ENCODE results near the gene RNF115.
"Not testable (repeated sequence)": the region's sequence is repeated elsewhere in the genome, so short reads cannot be mapped to it uniquely, and the experiment has no call there.

RNF115 gene

DNA sequence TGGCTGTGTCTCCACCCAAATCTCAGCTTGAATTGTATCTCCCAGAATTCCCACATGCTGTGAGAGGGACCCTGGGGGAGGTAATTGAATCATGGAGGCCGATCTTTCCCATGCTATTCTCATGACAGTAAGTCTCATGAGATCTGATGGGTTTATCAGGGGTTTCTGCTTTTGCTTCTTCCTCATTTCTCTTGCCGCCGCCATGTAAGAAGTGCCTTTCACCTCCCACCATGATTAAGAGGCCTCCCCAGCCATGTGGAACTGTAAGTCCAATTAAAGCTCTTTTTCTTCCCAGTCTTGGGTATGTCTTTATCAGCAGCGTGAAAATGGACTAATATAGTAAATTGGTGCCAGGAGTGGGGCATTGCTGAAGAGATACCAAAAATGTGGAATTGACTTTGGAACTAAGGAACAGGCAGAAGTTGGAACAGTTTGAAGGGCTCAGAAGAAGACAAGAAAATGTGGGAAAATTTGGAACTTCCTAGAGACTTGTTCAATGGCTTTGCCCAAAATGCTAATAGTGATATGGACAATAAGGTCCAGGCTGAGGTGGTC, 63.4 kb downstream of the RNF115 start:
- not testable (repeated sequence) for H3K4me3 ChIP-seq (ENCODE audit: low read length); H2AFZ ChIP-seq (ENCODE audit: low read depth, low read length); H3K27me3 ChIP-seq (ENCODE audit: insufficient read depth, low read length); H3K4me1 ChIP-seq (ENCODE audit: insufficient read depth, low read length)
- Histone ChIP-seq H3K36me3 (ENCODE audit: insufficient read depth, low read length) (peaks cover 28% of the 10 kb centered on the region), H3K9me3 (ENCODE audit: low read length) (peaks cover 19% of the 10 kb centered on the region)

DNA sequence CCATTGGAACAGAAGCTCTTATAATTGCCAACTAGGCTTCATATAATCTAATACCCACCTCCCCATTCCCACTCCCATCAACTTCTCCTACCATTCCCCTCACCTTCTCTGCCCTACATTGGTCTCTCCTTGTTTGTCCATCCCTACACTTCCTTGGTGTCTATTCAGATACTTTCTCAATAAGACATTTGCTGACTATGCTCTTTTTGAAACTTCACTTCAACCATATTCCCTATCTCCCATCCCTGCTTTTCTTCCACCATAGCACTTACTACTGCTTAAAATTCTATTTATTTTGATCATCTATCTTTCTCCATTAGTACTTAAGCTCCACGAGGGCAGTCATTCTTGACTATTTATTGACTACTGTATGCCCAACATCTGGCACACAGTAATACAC, 64.2 kb downstream of the RNF115 start:
- peaks cover 28% of the 10 kb centered on the region for H3K36me3 ChIP-seq (ENCODE audit: insufficient read depth, low read length)

DNA sequence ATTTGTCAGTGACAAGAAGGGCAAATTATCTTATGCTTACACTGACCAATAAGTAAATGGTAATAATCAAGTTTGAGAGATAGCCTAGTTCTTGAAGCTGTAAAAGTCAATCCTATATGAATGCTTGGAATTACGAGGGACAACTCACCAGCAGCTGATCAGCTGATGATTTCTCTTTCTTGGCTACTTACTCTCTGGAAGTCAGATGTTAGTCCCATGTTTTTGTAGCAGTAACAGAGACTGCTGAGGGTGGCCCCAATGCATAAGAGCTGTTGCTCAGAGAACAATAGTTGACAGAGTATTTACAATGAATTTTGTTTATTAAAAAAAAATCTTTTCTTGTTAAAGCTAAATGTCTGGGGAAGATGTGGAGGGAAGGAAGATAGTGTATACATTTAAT, 65.3 kb downstream of the RNF115 start:
- Histone ChIP-seq H3K27me3 (ENCODE audit: insufficient read depth, low read length) (no peaks in the 10 kb centered on the region), H3K4me1 (ENCODE audit: insufficient read depth, low read length) (no peaks in the 10 kb centered on the region), H2AFZ (ENCODE audit: low read depth, low read length) (no peak overlapping the region), H3K4me3 (ENCODE audit: low read length) (no peak overlapping the region), H3K9me3 (ENCODE audit: low read length) (peaks cover 19% of the 10 kb centered on the region), H3K36me3 (ENCODE audit: insufficient read depth, low read length) (peaks cover 28% of the 10 kb centered on the region)

More for the DNA sequence above, 64.2 kb downstream of the RNF115 start:
- peaks cover 19% of the 10 kb centered on the region for H3K9me3 ChIP-seq (ENCODE audit: low read length)
- no peaks in the 10 kb centered on the region for H3K27me3 ChIP-seq (ENCODE audit: insufficient read depth, low read length)
- H3K4me1 ChIP-seq (ENCODE audit: insufficient read depth, low read length): no peaks in the 10 kb centered on the region
- H3K4me3 ChIP-seq (ENCODE audit: low read length): no peak overlapping the region
- H2AFZ ChIP-seq (ENCODE audit: low read depth, low read length): no peak overlapping the region

DNA sequence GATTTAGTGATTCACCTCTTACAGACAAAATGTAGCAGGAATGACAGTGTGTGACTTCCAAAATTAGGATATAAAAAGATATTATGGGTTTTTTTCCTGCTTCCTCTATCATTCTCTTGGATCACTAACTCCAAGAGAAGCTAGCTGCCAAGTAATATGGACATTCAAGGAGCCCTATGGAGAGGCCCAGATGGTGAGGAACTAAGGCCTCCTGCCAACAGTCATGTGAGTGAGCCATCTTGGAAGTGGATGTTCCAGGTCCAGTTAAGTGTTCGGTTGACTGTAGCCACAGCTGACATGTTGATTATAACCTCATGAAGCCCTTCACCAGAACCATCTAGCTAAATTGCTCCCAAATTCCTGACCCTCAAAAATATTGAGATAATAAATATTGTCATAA, 65.8 kb downstream of the RNF115 start:
- H3K9me3 ChIP-seq (ENCODE audit: low read length): peaks cover 19% of the 10 kb centered on the region
- H3K36me3 ChIP-seq (ENCODE audit: insufficient read depth, low read length): peaks cover 30% of the 10 kb centered on the region

DNA sequence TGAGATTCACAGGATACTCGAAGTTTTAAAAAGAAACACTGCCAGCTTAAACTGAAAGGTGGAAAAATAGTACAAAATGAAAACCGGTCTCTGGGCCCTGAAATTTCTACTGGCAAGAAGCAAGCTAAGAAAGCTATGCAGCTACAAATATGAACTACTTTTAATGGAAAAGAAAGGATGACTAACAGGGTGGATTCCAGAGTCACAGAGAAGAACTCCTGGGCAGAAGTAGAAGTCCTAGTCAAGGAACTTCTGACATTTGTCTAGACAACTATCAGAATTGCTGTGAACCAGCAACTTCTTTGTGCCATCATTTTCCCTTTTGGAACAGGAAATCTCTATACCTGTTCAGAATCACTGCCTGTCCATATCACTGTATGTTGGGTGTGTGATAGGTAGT, 66.5 kb downstream of the RNF115 start:
- Histone ChIP-seq H3K36me3 (ENCODE audit: insufficient read depth, low read length) (peaks cover 30% of the 10 kb centered on the region), H3K27me3 (ENCODE audit: insufficient read depth, low read length) (no peaks in the 10 kb centered on the region), H2AFZ (ENCODE audit: low read depth, low read length) (no peak overlapping the region), H3K9me3 (ENCODE audit: low read length) (peaks cover 14% of the 10 kb centered on the region), H3K4me3 (ENCODE audit: low read length) (no peak overlapping the region), H3K4me1 (ENCODE audit: insufficient read depth, low read length) (no peaks in the 10 kb centered on the region)

More for the DNA sequence above, 65.8 kb downstream of the RNF115 start:
- Histone ChIP-seq H3K27me3 (ENCODE audit: insufficient read depth, low read length) (no peaks in the 10 kb centered on the region), H3K4me3 (ENCODE audit: low read length) (no peak overlapping the region), H2AFZ (ENCODE audit: low read depth, low read length) (no peak overlapping the region), H3K4me1 (ENCODE audit: insufficient read depth, low read length) (no peaks in the 10 kb centered on the region)

DNA sequence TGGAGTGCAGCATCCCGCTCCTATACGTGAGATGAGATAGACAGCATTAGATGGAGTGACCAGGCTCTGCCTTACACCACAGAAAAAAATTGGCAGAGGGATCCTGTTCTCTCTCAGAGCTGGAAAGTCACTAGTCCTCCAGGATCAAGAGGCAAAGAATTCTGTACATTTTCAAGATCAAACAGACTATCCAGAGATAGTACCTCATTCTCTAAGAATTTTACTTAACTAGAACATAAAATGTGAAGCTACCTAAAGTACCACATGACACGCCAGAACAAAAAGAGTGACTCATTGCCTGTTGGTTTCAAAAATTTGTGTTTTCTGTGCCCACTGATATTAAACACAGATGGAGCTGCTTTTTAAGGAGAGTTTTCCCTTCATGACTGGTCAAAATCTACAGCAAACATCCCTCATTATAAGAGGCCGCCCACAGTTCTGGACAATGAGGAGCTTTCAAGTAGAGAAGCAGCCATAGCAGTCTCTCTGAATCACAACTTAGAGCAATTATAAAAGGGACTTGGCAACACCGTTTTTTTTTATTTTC, 72.3 kb downstream of the RNF115 start:
- Histone ChIP-seq H3K36me3 (ENCODE audit: insufficient read depth, low read length) (peaks cover 55% of the 10 kb centered on the region), H3K9me3 (ENCODE audit: low read length) (no peaks in the 10 kb centered on the region), H3K4me3 (ENCODE audit: low read length) (no peak overlapping the region), H2AFZ (ENCODE audit: low read depth, low read length) (no peak overlapping the region), H3K27me3 (ENCODE audit: insufficient read depth, low read length) (no peaks in the 10 kb centered on the region), H3K4me1 (ENCODE audit: insufficient read depth, low read length) (no peaks in the 10 kb centered on the region)

DNA sequence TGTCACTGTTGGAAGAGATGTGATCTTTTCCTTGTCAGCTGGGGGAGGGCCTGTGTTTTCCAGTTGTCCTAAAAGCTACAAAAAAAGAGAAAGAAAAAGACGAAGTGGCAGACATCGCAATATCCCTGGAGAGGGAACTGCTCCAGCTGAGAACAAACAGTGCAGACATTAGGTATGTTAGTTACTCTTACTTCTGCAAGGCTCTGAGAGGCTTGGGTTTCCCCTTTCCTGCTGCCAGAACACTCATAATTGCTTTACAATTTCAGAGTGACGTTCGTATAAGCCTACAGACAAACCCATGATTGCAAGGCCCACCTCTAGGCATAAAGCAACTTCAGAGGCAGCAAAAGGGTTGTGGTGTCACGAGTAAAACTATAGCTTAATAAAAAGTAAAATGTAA, 73.5 kb downstream of the RNF115 start:
- no peaks in the 10 kb centered on the region for H3K27me3 ChIP-seq (ENCODE audit: insufficient read depth, low read length)
- no peak overlapping the region for H2AFZ ChIP-seq (ENCODE audit: low read depth, low read length)
- H3K9me3 ChIP-seq (ENCODE audit: low read length): no peaks in the 10 kb centered on the region
- H3K4me3 ChIP-seq (ENCODE audit: low read length): no peak overlapping the region
- peaks cover 58% of the 10 kb centered on the region for H3K36me3 ChIP-seq (ENCODE audit: insufficient read depth, low read length)
- H3K4me1 ChIP-seq (ENCODE audit: insufficient read depth, low read length): no peaks in the 10 kb centered on the region

DNA sequence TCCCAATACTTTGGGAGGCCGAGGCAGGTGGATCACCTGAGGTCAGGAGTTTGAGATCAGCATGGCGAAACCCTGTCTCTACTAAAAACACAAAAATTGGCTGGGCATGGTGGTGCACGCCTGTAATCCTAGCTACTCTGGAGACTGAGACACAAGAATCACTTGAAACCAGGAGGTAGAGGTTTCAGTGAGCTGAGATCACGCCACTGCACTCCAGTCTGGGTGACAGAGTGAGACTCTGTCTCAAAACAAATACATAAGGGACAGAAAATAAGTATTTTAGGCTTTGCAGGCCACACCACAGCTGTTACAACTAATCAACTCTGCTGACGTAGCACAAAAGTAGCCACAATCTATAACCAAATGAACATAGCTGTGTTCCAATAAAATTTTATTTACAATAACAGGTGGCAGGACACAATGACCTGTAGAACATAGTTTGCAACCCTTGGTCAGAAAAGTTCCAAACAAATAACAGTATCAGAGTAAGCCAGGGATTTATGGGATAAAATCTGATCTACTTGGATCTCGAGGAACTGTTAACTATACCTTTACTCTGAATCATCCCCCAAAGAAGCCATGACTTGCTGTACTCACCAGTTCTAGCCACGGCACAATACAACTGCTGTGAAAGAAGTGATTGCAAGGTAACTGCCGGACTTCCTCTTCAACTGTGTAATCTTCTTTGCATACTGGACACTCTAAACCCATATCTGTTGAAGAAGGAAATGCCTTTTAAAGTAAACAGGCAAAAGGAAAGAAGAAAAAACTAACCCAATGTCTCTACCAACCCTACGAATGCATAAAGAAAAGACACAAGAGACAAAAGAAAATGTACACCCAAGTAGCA, 76.3 kb downstream of the RNF115 start:
- Histone ChIP-seq H3K4me3 (ENCODE audit: low read length) (no peak overlapping the region), H3K4me1 (ENCODE audit: insufficient read depth, low read length) (no peaks in the 10 kb centered on the region), H3K27me3 (ENCODE audit: insufficient read depth, low read length) (no peaks in the 10 kb centered on the region), H3K36me3 (ENCODE audit: insufficient read depth, low read length) (peaks cover 74% of the 10 kb centered on the region), H3K9me3 (ENCODE audit: low read length) (peaks cover 3% of the 10 kb centered on the region), H2AFZ (ENCODE audit: low read depth, low read length) (no peak overlapping the region)

DNA sequence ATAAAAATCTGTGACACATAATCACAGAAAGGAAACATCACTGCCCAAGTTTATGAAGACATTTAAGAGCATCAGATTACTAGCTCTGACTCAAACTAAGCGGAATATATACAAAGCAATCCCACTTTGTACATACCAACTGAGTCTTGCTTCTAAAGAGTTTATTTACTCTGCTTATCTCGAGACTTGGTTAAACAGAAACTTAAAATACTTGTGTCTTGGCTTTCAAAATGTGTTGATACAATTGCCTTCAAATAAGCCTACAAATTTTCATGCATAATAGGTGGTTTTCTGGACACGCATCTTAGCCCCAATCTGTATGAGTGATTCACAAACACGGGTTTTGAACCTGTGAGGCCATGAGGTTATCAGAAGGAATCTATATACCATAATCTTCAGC, 83.6 kb downstream of the RNF115 start:
- no peaks in the 10 kb centered on the region for H3K4me1 ChIP-seq (ENCODE audit: insufficient read depth, low read length)
- H3K9me3 ChIP-seq (ENCODE audit: low read length): peaks cover 3% of the 10 kb centered on the region
- no peak overlapping the region for H3K4me3 ChIP-seq (ENCODE audit: low read length)
- no peak overlapping the region for H2AFZ ChIP-seq (ENCODE audit: low read depth, low read length)
- H3K36me3 ChIP-seq (ENCODE audit: insufficient read depth, low read length): peaks cover 35% of the 10 kb centered on the region
- no peaks in the 10 kb centered on the region for H3K27me3 ChIP-seq (ENCODE audit: insufficient read depth, low read length)

DNA sequence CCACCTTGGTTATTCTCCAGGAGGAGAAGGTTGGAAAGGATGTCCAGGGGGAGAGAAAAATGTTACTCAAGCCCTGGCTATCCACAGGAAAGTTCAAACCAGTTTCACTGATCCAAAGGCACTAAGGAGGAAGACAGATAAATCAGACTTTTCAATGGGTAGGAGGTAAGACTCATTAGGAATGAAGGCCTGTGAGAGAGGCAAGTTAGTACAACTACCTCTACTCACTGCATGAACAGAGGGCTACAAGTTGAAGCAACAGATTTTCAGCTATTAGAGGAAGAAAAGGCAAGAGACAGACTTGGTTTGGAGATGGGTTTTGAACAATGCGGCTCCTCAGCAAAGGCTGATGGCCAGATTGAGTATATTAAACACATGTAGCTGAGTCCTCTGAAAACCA, 87.7 kb downstream of the RNF115 start:
- Histone ChIP-seq H2AFZ (ENCODE audit: low read depth, low read length) (no peak overlapping the region), H3K4me1 (ENCODE audit: insufficient read depth, low read length) (no peaks in the 10 kb centered on the region), H3K36me3 (ENCODE audit: insufficient read depth, low read length) (peaks cover 2% of the 10 kb centered on the region)

DNA sequence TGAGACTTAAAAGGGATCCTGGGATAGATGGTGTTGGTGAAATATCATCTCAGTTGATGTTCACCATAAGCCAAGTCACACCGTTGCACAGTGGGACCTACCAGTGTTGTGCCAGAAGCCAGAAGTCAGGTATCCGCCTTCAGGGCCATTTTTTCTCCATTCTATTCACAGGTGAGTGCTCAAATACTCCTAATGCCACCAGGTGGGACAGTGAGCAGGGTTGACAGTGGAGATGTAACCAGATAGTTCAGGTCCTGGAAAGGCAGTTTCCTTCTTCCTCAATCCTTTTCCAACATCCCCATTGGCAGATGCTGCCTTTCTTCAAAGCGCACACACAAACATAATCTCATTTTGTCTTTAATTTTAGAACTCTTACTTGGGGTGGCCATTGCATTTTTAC, 93.0 kb downstream of the RNF115 start:
- Histone ChIP-seq H3K36me3 (ENCODE audit: insufficient read depth, low read length) (no peaks in the 10 kb centered on the region), H3K4me3 (ENCODE audit: low read length) (no peak overlapping the region), H3K27me3 (ENCODE audit: insufficient read depth, low read length) (no peaks in the 10 kb centered on the region), H3K9me3 (ENCODE audit: low read length) (no peaks in the 10 kb centered on the region), H2AFZ (ENCODE audit: low read depth, low read length) (no peak overlapping the region), H3K4me1 (ENCODE audit: insufficient read depth, low read length) (no peaks in the 10 kb centered on the region)

More for the DNA sequence above, 87.7 kb downstream of the RNF115 start:
- H3K9me3 ChIP-seq (ENCODE audit: low read length): no peaks in the 10 kb centered on the region
- no peaks in the 10 kb centered on the region for H3K27me3 ChIP-seq (ENCODE audit: insufficient read depth, low read length)
- H3K4me3 ChIP-seq (ENCODE audit: low read length): no peak overlapping the region

DNA sequence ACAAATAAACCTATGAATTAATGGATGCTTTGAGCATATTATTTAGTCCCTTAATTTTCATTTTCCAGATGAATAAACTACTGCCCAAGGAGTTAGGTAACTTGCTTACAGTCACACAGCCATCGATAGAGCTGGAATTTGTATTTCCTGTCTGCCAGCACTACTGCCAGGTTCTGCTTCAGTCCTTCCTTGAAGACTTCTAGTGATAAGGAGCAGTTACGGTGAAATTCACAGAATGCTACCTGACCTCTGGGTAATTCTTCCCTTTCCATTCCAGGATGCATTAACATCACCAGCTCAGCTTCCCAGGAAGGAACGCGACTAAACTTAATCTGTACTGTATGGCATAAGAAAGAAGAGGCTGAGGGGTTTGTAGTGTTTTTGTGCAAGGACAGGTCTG, 93.4 kb downstream of the RNF115 start:
- H3K36me3 ChIP-seq (ENCODE audit: insufficient read depth, low read length): no peaks in the 10 kb centered on the region
- no peaks in the 10 kb centered on the region for H3K27me3 ChIP-seq (ENCODE audit: insufficient read depth, low read length)
- H3K4me1 ChIP-seq (ENCODE audit: insufficient read depth, low read length): no peaks in the 10 kb centered on the region
- no peaks in the 10 kb centered on the region for H3K9me3 ChIP-seq (ENCODE audit: low read length)
- H3K4me3 ChIP-seq (ENCODE audit: low read length): no peak overlapping the region
- no peak overlapping the region for H2AFZ ChIP-seq (ENCODE audit: low read depth, low read length)

DNA sequence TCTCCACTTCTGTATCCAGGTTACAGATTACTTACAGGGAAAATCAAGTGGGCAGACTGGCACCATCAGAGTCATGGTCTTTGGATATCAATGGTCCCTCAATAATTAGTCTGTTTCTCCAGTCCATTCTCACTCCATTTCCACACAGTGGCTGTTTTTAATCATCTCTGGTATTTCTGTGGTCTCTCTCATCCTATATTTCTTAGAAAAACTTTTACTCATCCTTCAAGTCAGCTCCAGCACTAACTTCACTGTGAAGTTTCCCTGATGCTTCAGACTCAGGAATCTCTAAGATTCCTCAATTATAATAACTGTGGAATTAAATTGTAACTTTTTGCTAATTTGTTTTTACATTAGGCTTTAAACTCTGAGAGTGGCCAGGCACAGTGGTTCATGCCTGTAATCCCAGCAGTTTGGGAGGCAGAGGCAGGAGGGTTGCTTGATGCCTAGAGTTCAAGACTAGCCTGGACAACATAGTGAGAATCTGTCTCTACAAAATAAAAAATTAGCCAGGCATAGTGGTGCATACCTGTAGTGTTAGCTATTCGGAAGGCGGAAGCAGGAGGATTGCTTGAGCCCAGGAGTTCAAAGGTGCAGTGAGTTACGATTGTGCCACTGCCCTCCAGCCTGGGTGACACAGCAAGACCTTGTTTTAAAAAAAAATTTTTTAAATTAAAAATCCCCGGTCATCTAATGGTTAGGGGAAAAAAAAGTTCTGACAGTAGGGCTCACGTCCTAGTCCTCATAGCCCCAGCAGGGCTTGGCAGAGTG, 94.0 kb downstream of the RNF115 start:
- H3K9me3 ChIP-seq (ENCODE audit: low read length): no peaks in the 10 kb centered on the region
- no peaks in the 10 kb centered on the region for H3K27me3 ChIP-seq (ENCODE audit: insufficient read depth, low read length)
- no peak overlapping the region for H2AFZ ChIP-seq (ENCODE audit: low read depth, low read length)
- H3K4me1 ChIP-seq (ENCODE audit: insufficient read depth, low read length): no peaks in the 10 kb centered on the region
- no peaks in the 10 kb centered on the region for H3K36me3 ChIP-seq (ENCODE audit: insufficient read depth, low read length)
- H3K4me3 ChIP-seq (ENCODE audit: low read length): no peak overlapping the region
